ENCODE measurements around the gene FTO. TPM values are rescaled to one million over a fixed set of nuclear protein-coding genes. Genes with fewer than 3 reads are reported as not detected.

The FTO gene
- total RNA-seq, 1 donor from 2014 or later, result 75.6 TPM

GRCh38 chr16:53901408-53901807 is 197.5 kb downstream of the FTO start:
- no peak overlapping the region for H3K27ac ChIP-seq
- peak; percentile 61 for ATAC-seq
- H3K4me3 ChIP-seq, result no peak overlapping the region
- DNase-seq, result no peak
- H3K36me3 ChIP-seq, result no peaks in the 10 kb centered on the region
- H3K9me3 ChIP-seq, result no peaks in the 10 kb centered on the region
- no peaks in the 10 kb centered on the region for H3K27me3 ChIP-seq
- intact Hi-C loops (cut with DNase I), result no loop called here
- H3K4me1 ChIP-seq, result peaks cover 4% of the 10 kb centered on the region
- no peak for TF ChIP-seq CTCF (IDR thresholded peaks at IDR 0.05)

- H3K36me3 ChIP-seq, result no peaks in the 10 kb centered on the region
- H3K27ac ChIP-seq, result no peak overlapping the region
- no peaks in the 10 kb centered on the region for H3K27me3 ChIP-seq
- TF ChIP-seq CTCF (IDR thresholded peaks at IDR 0.05), result no peak
- no peaks in the 10 kb centered on the region for H3K9me3 ChIP-seq
- DNase-seq (no peak), ATAC-seq (no peak)
- H3K4me3 ChIP-seq, result no peak overlapping the region
- H3K4me1 ChIP-seq, result no peaks in the 10 kb centered on the region
- intact Hi-C loops (cut with DNase I), result no loop called here
Measured at GRCh38 chr16:53904533-53904932, 200.6 kb downstream of the FTO start.

- Histone ChIP-seq H3K4me3 (no peak overlapping the region), H3K27ac (no peak overlapping the region), H3K36me3 (no peaks in the 10 kb centered on the region), H3K27me3 (no peaks in the 10 kb centered on the region), H3K4me1 (no peaks in the 10 kb centered on the region), H3K9me3 (no peaks in the 10 kb centered on the region)
- no peak for TF ChIP-seq CTCF (IDR thresholded peaks at IDR 0.05)
- intact Hi-C loops (cut with DNase I), result no loop called here
- peak; percentile 20 for ATAC-seq
- DNase-seq, result no peak
Measured at GRCh38 chr16:53905028-53905427, 201.1 kb downstream of the FTO start.

- Histone ChIP-seq H3K27me3 (no peaks in the 10 kb centered on the region), H3K4me3 (no peak overlapping the region), H3K36me3 (no peaks in the 10 kb centered on the region), H3K9me3 (no peaks in the 10 kb centered on the region), H3K4me1 (peaks cover 12% of the 10 kb centered on the region), H3K27ac (no peak overlapping the region)
- no peak for ATAC-seq
- intact Hi-C loops (cut with DNase I), result no loop called here
- no peak for TF ChIP-seq CTCF (IDR thresholded peaks at IDR 0.05)
- DNase-seq, result no peak
Measured at GRCh38 chr16:53908731-53909130, 204.8 kb downstream of the FTO start.

GRCh38 chr16:53910990-53911389 is 207.0 kb downstream of the FTO start:
- ATAC-seq (peak; percentile 50), DNase-seq (no peak)
- TF ChIP-seq CTCF (IDR thresholded peaks at IDR 0.05), result no peak
- Histone ChIP-seq H3K36me3 (no peaks in the 10 kb centered on the region), H3K27ac (no peak overlapping the region), H3K4me3 (no peak overlapping the region), H3K27me3 (no peaks in the 10 kb centered on the region), H3K4me1 (peaks cover 16% of the 10 kb centered on the region), H3K9me3 (no peaks in the 10 kb centered on the region)
- intact Hi-C loops (cut with DNase I), result no loop called here

- no peaks in the 10 kb centered on the region for H3K36me3 ChIP-seq
- no peak for TF ChIP-seq CTCF (IDR thresholded peaks at IDR 0.05)
- DNase-seq, result no peak
- H3K9me3 ChIP-seq, result no peaks in the 10 kb centered on the region
- no peak for ATAC-seq
- intact Hi-C loops (cut with DNase I), result no loop called here
- H3K4me3 ChIP-seq, result no peak overlapping the region
- no peaks in the 10 kb centered on the region for H3K27me3 ChIP-seq
- peaks cover 16% of the 10 kb centered on the region for H3K4me1 ChIP-seq
- no peak overlapping the region for H3K27ac ChIP-seq
Measured at GRCh38 chr16:53911513-53911912, 207.6 kb downstream of the FTO start.

All from upper lobe of right lung (tissue), 1 donor.